IMR-90 (cell line): ENCODE measurements around the gene CDK13. TPM values are rescaled to one million over a fixed set of nuclear protein-coding genes. Genes with fewer than 3 reads are reported as not detected.
A peak's percentile ranks its signal among the peaks of the same experiment; 100 is the strongest.

Experiments used
- ATAC-seq: fragments of 200-7000 bp; cut with Tn5 transposase; 2 replicates; pipeline ENCODE4 v1.9.1; 2020; ENCODE audit warnings: low read depth, mild to moderate bottlenecking, moderate library complexity
- BruUV-seq: library from RNA; stranded (reverse); fragments of 400-500 nt; replicated peaks from 2 replicates; lab custom pipeline; 2021; lab: Mats Ljungman, UMichigan
- CTCF ChIA-PET: fragments of 300-600 bp; formaldehyde crosslinking; extraction: SDS; loops from one replicate; lab custom pipeline; 2021; ENCODE audit warnings: antibody characterized with exemption; lab: Yijun Ruan, JAX
- POLR2A ChIA-PET: fragments of 300-600 bp; sonication (Branson Sonifier 250); formaldehyde crosslinking; loops from one replicate; lab custom pipeline; 2022; ENCODE audit warnings: antibody characterized with exemption; ENCODE audit not compliant: unreplicated experiment; lab: Charles Lee
- DNase-seq: peaks from one replicate; pipeline ENCODE4 v3.0.0; 2013
- H2AFZ ChIP-seq: replicated peaks from 2 replicates; pipeline ENCODE3; 2013; ENCODE audit warnings: low read length, mild to moderate bottlenecking; ENCODE audit not compliant: poor library complexity
- H2AK5ac ChIP-seq: 2 replicates; pipeline ENCODE4 v1.6.1; 2013; ENCODE audit warnings: low read depth, low read length, inconsistent platforms
- H2AK9ac ChIP-seq: replicated peaks from 2 replicates; pipeline ENCODE3; 2013; ENCODE audit warnings: mild to moderate bottlenecking, low read depth, low read length, moderate library complexity; ENCODE audit not compliant: poor library complexity
- H2BK120ac ChIP-seq: 2 replicates; pipeline ENCODE4 v1.6.1; 2013; ENCODE audit warnings: low read depth, low read length, inconsistent platforms
- H2BK15ac ChIP-seq: 3 replicates; pipeline ENCODE4 v1.6.1; 2013; ENCODE audit warnings: low read depth, low read length, inconsistent platforms
- H2BK20ac ChIP-seq: 2 replicates; pipeline ENCODE4 v1.6.1; 2013; ENCODE audit warnings: low read depth, mild to moderate bottlenecking, inconsistent platforms, low read length, moderate library complexity
- H2BK5ac ChIP-seq: 2 replicates; pipeline ENCODE4 v1.6.1; 2013; ENCODE audit warnings: mild to moderate bottlenecking, low read depth, low read length, inconsistent platforms; ENCODE audit not compliant: poor library complexity, severe bottlenecking
- H3K14ac ChIP-seq: replicated peaks from 2 replicates; pipeline ENCODE4 v1.6.1; 2013; ENCODE audit warnings: low read depth, low read length, inconsistent platforms
- H3K18ac ChIP-seq: 2 replicates; pipeline ENCODE4 v1.6.1; 2013; ENCODE audit warnings: low read depth, low read length, control low read depth
- H3K23ac ChIP-seq: 2 replicates; pipeline ENCODE4 v1.6.1; 2013; ENCODE audit warnings: low read depth, low read length, inconsistent platforms
- H3K27ac ChIP-seq: 2 replicates; pipeline ENCODE4 v1.5.1; 2013; ENCODE audit warnings: mild to moderate bottlenecking, control low read depth, low read length; ENCODE audit not compliant: insufficient read depth
- H3K27me3 ChIP-seq: 2 replicates; pipeline ENCODE4 v1.6.1; 2013; ENCODE audit warnings: low read length; ENCODE audit not compliant: control insufficient read depth, insufficient read depth
- H3K36me3 ChIP-seq: 2 replicates; pipeline ENCODE4 v1.6.1; 2013; ENCODE audit warnings: low read length, mixed read lengths; ENCODE audit not compliant: control insufficient read depth, insufficient read depth
- H3K4ac ChIP-seq: 2 replicates; pipeline ENCODE4 v1.6.1; 2013; ENCODE audit warnings: low read depth, low read length, inconsistent platforms
- H3K4me1 ChIP-seq: 2 replicates; pipeline ENCODE4 v1.6.1; 2013; ENCODE audit warnings: low read length, mixed read lengths; ENCODE audit not compliant: control insufficient read depth, insufficient read depth
- H3K4me2 ChIP-seq: 2 replicates; pipeline ENCODE4 v1.6.1; 2013; ENCODE audit warnings: low read depth, mild to moderate bottlenecking, control low read depth, low read length, moderate library complexity
- H3K4me3 ChIP-seq: 2 replicates; pipeline ENCODE4 v1.5.1; 2013; ENCODE audit warnings: low read depth, mild to moderate bottlenecking, control low read depth, low read length, moderate library complexity; ENCODE audit not compliant: insufficient read depth
- H3K56ac ChIP-seq: 2 replicates; pipeline ENCODE4 v1.6.1; 2013; ENCODE audit warnings: low read length, inconsistent platforms; ENCODE audit not compliant: insufficient read depth; ENCODE audit errors: extremely low read depth
- H3K79me1 ChIP-seq, 2 experiments: 2 replicates each; pipeline ENCODE4 v1.6.1; 2013; ENCODE audit warnings: low read length in 2 of 2, inconsistent platforms in 1 of 2, low read depth in 1 of 2
- H3K9ac ChIP-seq: 2 replicates; pipeline ENCODE4 v1.6.1; 2013; ENCODE audit warnings: low read depth, low read length, control low read depth
- H3K9me1 ChIP-seq: 2 replicates; pipeline ENCODE4 v1.6.1; 2013; ENCODE audit warnings: low read length, inconsistent platforms; ENCODE audit not compliant: insufficient read depth
- H3K9me3 ChIP-seq: 2 replicates; pipeline ENCODE4 v1.6.1; 2013; ENCODE audit warnings: low read length; ENCODE audit not compliant: control insufficient read depth, insufficient read depth
- H4K20me1 ChIP-seq: 2 replicates; pipeline ENCODE4 v1.6.1; 2013; ENCODE audit warnings: low read length, inconsistent platforms; ENCODE audit not compliant: insufficient read depth
- H4K5ac ChIP-seq: 2 replicates; pipeline ENCODE4 v1.6.1; 2013; ENCODE audit warnings: mild to moderate bottlenecking, low read depth, low read length, control low read depth
- H4K8ac ChIP-seq, 2 experiments: 2 replicates each; pipeline ENCODE4 v1.6.1; 2013; ENCODE audit warnings: low read depth in 2 of 2, low read length in 2 of 2, control low read depth in 1 of 2, inconsistent platforms in 1 of 2
- H4K91ac ChIP-seq: 2 replicates; pipeline ENCODE4 v1.6.1; 2013; ENCODE audit warnings: low read depth, low read length, inconsistent platforms; ENCODE audit not compliant: insufficient read depth
- BHLHE40 ChIP-seq: fragments of 150-350 bp; IDR thresholded peaks from 2 replicates; pipeline ENCODE4 v1.6.1; 2016; ENCODE audit warnings: mild to moderate bottlenecking, low read depth, low read length
- CEBPB ChIP-seq: IDR thresholded peaks from 2 replicates; pipeline ENCODE4 v1.6.1; 2012; ENCODE audit warnings: low read depth, low read length, improper control_type of control experiment
- CHD1 ChIP-seq: IDR thresholded peaks from 2 replicates; pipeline ENCODE4 v1.6.1; 2012; ENCODE audit warnings: low read depth, low read length, improper control_type of control experiment
- FOS ChIP-seq: fragments of 150-350 bp; IDR thresholded peaks from 2 replicates; pipeline ENCODE4 v1.6.1; 2016; ENCODE audit warnings: low read depth, low read length
- MAZ ChIP-seq: IDR thresholded peaks from 2 replicates; pipeline ENCODE4 v1.6.1; 2012; ENCODE audit warnings: low read depth, mild to moderate bottlenecking, low read length, improper control_type of control experiment, moderate library complexity, borderline replicate concordance
- MXI1 ChIP-seq: IDR thresholded peaks from 2 replicates; pipeline ENCODE4 v1.6.1; 2012; ENCODE audit warnings: low read depth, mild to moderate bottlenecking, low read length, moderate library complexity, borderline replicate concordance
- NFE2L2 ChIP-seq: fragments of 150-350 bp; IDR thresholded peaks from 2 replicates; pipeline ENCODE4 v1.6.1; 2016; ENCODE audit warnings: low read depth, mild to moderate bottlenecking, low read length
- POLR2A ChIP-seq: IDR thresholded peaks from 2 replicates; pipeline ENCODE4 v1.6.1; 2012; ENCODE audit warnings: mild to moderate bottlenecking, low read depth, low read length
- RCOR1 ChIP-seq: IDR thresholded peaks from 2 replicates; pipeline ENCODE4 v1.6.1; 2012; ENCODE audit warnings: mild to moderate bottlenecking, low read length, improper control_type of control experiment; ENCODE audit not compliant: insufficient replicate concordance
- RFX5 ChIP-seq: IDR thresholded peaks from 2 replicates; pipeline ENCODE4 v1.8.0; 2012; ENCODE audit warnings: low read depth, mild to moderate bottlenecking, low read length, moderate library complexity
- SMC3 ChIP-seq: fragments of 150-350 bp; IDR thresholded peaks from 2 replicates; pipeline ENCODE4 v1.6.1; 2016; ENCODE audit warnings: low read depth, mild to moderate bottlenecking, antibody characterized with exemption, low read length, moderate library complexity
- WGBS, 2 experiments: methylation state at CpG; one replicate each; pipeline versions ENCODE4 v1.1.5 to v1.1.7; 2013; ENCODE audit warnings: missing lambda C conversion rate in 2 of 2; ENCODE audit not compliant: insufficient read length in 1 of 2; ENCODE audit errors: extremely low coverage in 2 of 2; 5-methylcytosine and 5-hydroxymethylcytosine counted together
- dilution Hi-C: fragments of 300-500 bp; cut with HindIII; formaldehyde crosslinking; loops from one replicate; pipeline ENCODE4 v1.14.3; 2018; ENCODE audit warnings: low sequenced_read_pairs; ENCODE audit not compliant: unreplicated experiment
- in situ Hi-C: fragments of 300-500 bp; cut with MboI; formaldehyde crosslinking; loops from 3 replicates; pipeline ENCODE4 v1.14.3; 2019; ENCODE audit warnings: low sequenced_read_pairs, inconsistent platforms, mixed read lengths
- intact Hi-C: fragments of 100-400 bp; cut with micrococcal nuclease; formaldehyde crosslinking; loops from 2 replicates; pipeline ENCODE4 v1.10.0; 2022
- polyA plus RNA-seq, 3 experiments: library from polyadenylated mRNA; depleted of rRNA; stranded (reverse); fragments of >200 nt; gene quantifications; 2 replicates each; pipeline ENCODE4 v1.2.3, GENCODE V29; 2012; ENCODE audit warnings: low replicate concordance in 1 of 3
- total RNA-seq: library from RNA; depleted of rRNA; stranded (reverse); fragments of >200 nt; gene quantifications from 2 replicates; pipeline ENCODE4 v1.2.3, GENCODE V29; 2012
- TF ChIP-seq, protein P1 (sequence below): conservative IDR thresholded peaks from 2 replicates; pipeline ENCODE4 v1.5.1; 2012; ENCODE audit warnings: mild to moderate bottlenecking, low read depth, low read length, improper control_type of control experiment
- TF ChIP-seq, protein P2 (sequence below): fragments of 150-350 bp; IDR thresholded peaks from 2 replicates; pipeline ENCODE4 v1.6.1; 2016; ENCODE audit warnings: low read depth, mild to moderate bottlenecking, low read length, moderate library complexity, borderline replicate concordance
- TF ChIP-seq, protein P3 (sequence below): fragments of 150-350 bp; IDR thresholded peaks from 2 replicates; pipeline ENCODE4 v1.6.1; 2017; ENCODE audit warnings: mild to moderate bottlenecking, antibody characterized with exemption, low read length, low read depth

CDK13 gene
- total and polyA plus RNA-seq, 2 of the 4 experiments (the other 2 are of a cell fraction): 20.1 to 50.4 TPM

DNA sequence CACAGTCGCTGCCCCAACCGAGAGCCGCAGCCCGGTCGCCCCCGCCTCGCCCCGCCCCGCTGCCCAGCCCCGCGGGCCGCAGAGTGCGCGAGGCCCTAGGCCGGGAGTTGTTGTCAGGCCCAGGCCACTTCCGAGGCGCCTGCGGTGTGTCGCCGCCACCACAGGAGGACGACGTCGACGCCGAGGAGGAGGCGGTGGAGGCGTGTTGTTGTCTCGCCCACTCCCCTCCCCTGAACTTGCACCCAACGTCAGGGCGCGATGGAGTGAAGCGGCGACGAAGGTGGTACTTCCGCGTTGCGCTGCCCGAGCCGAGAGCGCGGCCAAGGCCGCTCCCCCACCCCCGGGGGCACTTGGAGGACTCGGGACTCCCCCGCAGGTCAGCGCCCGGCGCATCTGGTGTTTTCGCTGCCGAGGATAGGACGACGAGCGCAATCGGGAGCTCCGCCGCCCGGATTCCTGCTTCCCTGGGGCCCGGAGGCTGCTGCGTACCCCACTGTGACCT is at the start of gene CDK13 (continued):
- TF ChIP-seq RCOR1: no peak
- TF ChIP-seq BHLHE40: peak; percentile 36; the same call in 1 of the 2 replicates
- TF ChIP-seq SMC3: no peak

DNA sequence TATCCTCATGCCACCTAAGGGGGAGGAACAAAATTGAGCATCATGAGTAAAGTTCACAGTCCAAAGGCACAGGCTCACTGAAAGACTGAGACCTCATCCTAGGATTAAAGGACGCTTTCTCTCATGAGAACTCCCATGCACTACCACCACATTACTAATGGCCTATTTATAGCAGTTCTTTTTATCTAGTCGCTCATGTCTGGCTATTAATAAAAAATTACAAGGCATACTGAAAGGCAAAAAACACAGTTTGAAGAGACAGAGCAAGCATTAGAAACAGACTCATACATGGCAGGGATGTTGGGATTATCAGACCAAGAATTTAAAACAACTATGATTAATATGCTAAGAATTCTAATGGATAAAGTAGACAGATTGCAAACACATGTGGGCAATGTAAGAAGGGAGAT is 46.0 kb upstream of the CDK13 start:
- H3K14ac ChIP-seq: no peak overlapping the region
- in situ Hi-C loops: no loop called here
- no peak overlapping the region for H2BK5ac ChIP-seq
- no peak overlapping the region for H2BK20ac ChIP-seq
- no peak overlapping the region for H4K91ac ChIP-seq
- no peak overlapping the region for H3K9ac ChIP-seq
- no peak overlapping the region for H2AK5ac ChIP-seq
- ATAC-seq (no peak), DNase-seq (peak; percentile 6)
- H3K9me1 ChIP-seq: no peaks in the 10 kb centered on the region
- no peak overlapping the region for H3K56ac ChIP-seq
- dilution Hi-C loops: no loop called here
- H3K79me1 ChIP-seq: no peaks in the 10 kb centered on the region
- ChIA-PET POLR2A (no interaction called here), CTCF (no interaction called here)
- peaks cover 14% of the 10 kb centered on the region for H3K27me3 ChIP-seq
- no peak overlapping the region for H3K23ac ChIP-seq
- no peak overlapping the region for H2BK120ac ChIP-seq
- H3K18ac ChIP-seq: no peak overlapping the region
- H3K4me1 ChIP-seq: no peaks in the 10 kb centered on the region
- H2AFZ ChIP-seq: no peak overlapping the region
- no peak overlapping the region for H4K5ac ChIP-seq
- no peak overlapping the region for H3K4ac ChIP-seq
- no peak overlapping the region for H3K27ac ChIP-seq
- BruUV-seq: no TSS peak
- H3K4me3 ChIP-seq: no peak overlapping the region
- no CpG with 5 or more reads among the region's 2 CpGs for WGBS, 2 experiments
- no peak overlapping the region for H3K4me2 ChIP-seq
- H2AK9ac ChIP-seq: no peak overlapping the region
- no peaks in the 10 kb centered on the region for H4K20me1 ChIP-seq
- H2BK15ac ChIP-seq: no peak overlapping the region
- no peaks in the 10 kb centered on the region; the same call in 1 of the 2 replicates for H3K9me3 ChIP-seq
- no peaks in the 10 kb centered on the region for H3K36me3 ChIP-seq
- no peak overlapping the region for H4K8ac ChIP-seq
- intact Hi-C loops: no loop called here
- TF ChIP-seq CHD1: no peak
- no peak for TF ChIP-seq NFE2L2
- no peak for TF ChIP-seq MAZ
- TF ChIP-seq, protein P1, sequence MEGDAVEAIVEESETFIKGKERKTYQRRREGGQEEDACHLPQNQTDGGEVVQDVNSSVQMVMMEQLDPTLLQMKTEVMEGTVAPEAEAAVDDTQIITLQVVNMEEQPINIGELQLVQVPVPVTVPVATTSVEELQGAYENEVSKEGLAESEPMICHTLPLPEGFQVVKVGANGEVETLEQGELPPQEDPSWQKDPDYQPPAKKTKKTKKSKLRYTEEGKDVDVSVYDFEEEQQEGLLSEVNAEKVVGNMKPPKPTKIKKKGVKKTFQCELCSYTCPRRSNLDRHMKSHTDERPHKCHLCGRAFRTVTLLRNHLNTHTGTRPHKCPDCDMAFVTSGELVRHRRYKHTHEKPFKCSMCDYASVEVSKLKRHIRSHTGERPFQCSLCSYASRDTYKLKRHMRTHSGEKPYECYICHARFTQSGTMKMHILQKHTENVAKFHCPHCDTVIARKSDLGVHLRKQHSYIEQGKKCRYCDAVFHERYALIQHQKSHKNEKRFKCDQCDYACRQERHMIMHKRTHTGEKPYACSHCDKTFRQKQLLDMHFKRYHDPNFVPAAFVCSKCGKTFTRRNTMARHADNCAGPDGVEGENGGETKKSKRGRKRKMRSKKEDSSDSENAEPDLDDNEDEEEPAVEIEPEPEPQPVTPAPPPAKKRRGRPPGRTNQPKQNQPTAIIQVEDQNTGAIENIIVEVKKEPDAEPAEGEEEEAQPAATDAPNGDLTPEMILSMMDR: no peak
- no peak for TF ChIP-seq RFX5
- TF ChIP-seq POLR2A: no peak
- no peak for TF ChIP-seq RCOR1
- no peak for TF ChIP-seq SMC3
- TF ChIP-seq, protein P2, sequence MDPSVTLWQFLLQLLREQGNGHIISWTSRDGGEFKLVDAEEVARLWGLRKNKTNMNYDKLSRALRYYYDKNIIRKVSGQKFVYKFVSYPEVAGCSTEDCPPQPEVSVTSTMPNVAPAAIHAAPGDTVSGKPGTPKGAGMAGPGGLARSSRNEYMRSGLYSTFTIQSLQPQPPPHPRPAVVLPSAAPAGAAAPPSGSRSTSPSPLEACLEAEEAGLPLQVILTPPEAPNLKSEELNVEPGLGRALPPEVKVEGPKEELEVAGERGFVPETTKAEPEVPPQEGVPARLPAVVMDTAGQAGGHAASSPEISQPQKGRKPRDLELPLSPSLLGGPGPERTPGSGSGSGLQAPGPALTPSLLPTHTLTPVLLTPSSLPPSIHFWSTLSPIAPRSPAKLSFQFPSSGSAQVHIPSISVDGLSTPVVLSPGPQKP: no peak
- no peak for TF ChIP-seq FOS
- TF ChIP-seq, protein P3, sequence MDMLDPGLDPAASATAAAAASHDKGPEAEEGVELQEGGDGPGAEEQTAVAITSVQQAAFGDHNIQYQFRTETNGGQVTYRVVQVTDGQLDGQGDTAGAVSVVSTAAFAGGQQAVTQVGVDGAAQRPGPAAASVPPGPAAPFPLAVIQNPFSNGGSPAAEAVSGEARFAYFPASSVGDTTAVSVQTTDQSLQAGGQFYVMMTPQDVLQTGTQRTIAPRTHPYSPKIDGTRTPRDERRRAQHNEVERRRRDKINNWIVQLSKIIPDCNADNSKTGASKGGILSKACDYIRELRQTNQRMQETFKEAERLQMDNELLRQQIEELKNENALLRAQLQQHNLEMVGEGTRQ: no peak
- TF ChIP-seq MXI1: no peak
- TF ChIP-seq CEBPB: no peak
